ENCODE measurements around the gene KRTAP5-1.
A peak's percentile ranks its signal among the peaks of the same experiment; 100 is the strongest.

Gene KRTAP5-1

DNA sequence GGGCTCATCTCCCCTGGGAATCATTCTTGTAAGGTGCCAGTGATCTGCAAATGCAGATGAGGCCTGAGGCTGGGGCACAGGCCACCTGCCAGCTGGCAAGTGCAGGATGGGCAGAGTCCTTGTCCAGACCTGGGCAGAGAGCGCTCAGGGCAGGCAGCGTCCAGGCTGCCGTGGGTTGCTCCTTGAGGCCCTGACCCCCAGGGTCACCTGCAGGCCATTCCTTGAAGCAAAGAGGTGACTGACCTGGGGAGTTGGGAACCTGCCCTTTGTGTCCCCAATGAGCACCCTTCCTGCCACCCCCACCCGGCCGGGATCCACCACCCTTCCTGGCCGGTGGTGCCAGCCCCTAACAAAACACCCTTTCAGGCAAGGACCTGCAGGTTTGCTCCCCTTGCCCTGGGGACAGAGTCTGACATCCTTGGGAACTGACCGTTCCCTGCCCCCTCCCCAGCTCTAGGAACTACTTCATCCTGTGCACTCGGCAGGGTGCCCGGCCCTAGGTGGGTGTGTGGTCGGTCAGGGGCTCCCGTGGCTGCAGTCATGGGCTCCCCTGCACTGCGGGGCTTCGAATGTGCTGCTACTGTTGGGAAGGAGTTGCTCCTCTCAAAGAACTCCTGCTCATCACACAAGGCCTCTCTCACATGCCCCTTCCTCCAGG lies 41.3 kb downstream of the KRTAP5-1 start:
- H3K27me3 ChIP-seq (ENCODE audit: insufficient read depth, low read length): peaks cover 35% of the 10 kb centered on the region
- H3K27ac ChIP-seq (ENCODE audit: low read depth, low read length): no peak overlapping the region
- H2AFZ ChIP-seq (ENCODE audit: insufficient read depth, low read length, poor library complexity): no peak overlapping the region
- no peak overlapping the region for H2BK12ac ChIP-seq (ENCODE audit: low read length)
- peaks cover 6 to 12% of the 10 kb centered on the region in 2 experiments for H3K4me1 ChIP-seq (ENCODE audit: control insufficient read depth in 1 of 2, insufficient read depth in 2 of 2, low read length in 2 of 2)
- H3K9ac ChIP-seq (ENCODE audit: low read length): no peak overlapping the region
- no peak overlapping the region for H4K12ac ChIP-seq (ENCODE audit: low read depth, low read length)
- no peak overlapping the region for H3K14ac ChIP-seq (ENCODE audit: low read length)
- H3K4ac ChIP-seq (ENCODE audit: low read depth, low read length): no peak overlapping the region
- H2BK120ac ChIP-seq (ENCODE audit: insufficient read depth, low read length, poor library complexity): no peak overlapping the region
- H3K4me3 ChIP-seq (ENCODE audit: low read depth, low read length): no peak overlapping the region
- H3K18ac ChIP-seq (ENCODE audit: low read length): no peak overlapping the region
- WGBS (ENCODE audit: extremely low coverage, insufficient coverage, insufficient read length): no CpG with 5 or more reads among the region's 13 CpGs
- no peaks in the 10 kb centered on the region for H3K79me2 ChIP-seq (ENCODE audit: control insufficient read depth, insufficient read depth, low read length, poor library complexity)
- H3K79me1 ChIP-seq (ENCODE audit: low read length): no peaks in the 10 kb centered on the region
- H3K9me3 ChIP-seq (ENCODE audit: insufficient read depth, low read depth, low read length): peaks cover 7% of the 10 kb centered on the region
- no peak overlapping the region for H3K23ac ChIP-seq (ENCODE audit: low read length)
- no peak overlapping the region for H2BK5ac ChIP-seq (ENCODE audit: low read depth, low read length, poor library complexity)
- H2AK5ac ChIP-seq (ENCODE audit: low read length): no peak overlapping the region
- no peak overlapping the region for H3K4me2 ChIP-seq (ENCODE audit: low read length)
- no peak for DNase-seq
- H4K91ac ChIP-seq (ENCODE audit: low read depth, low read length): no peak overlapping the region
- no peak overlapping the region for H4K8ac ChIP-seq (ENCODE audit: low read depth, low read length)
- no peaks in the 10 kb centered on the region for H3K36me3 ChIP-seq (ENCODE audit: control insufficient read depth in 1 of 2, insufficient read depth in 2 of 2, low read length in 2 of 2)

GRCh38 chr11:1542267-1542666 lies 42.8 kb downstream of the KRTAP5-1 start:
- no peaks in the 10 kb centered on the region for H3K36me3 ChIP-seq (ENCODE audit: control insufficient read depth in 1 of 2, insufficient read depth in 2 of 2, low read length in 2 of 2)
- peaks cover 6 to 11% of the 10 kb centered on the region in 2 experiments for H3K4me1 ChIP-seq (ENCODE audit: control insufficient read depth in 1 of 2, insufficient read depth in 2 of 2, low read length in 2 of 2)
- H2BK120ac ChIP-seq (ENCODE audit: insufficient read depth, low read length, poor library complexity): no peak overlapping the region
- WGBS (ENCODE audit: extremely low coverage, insufficient coverage, insufficient read length): no CpG with 5 or more reads among the region's 10 CpGs
- no peak overlapping the region for H4K91ac ChIP-seq (ENCODE audit: low read depth, low read length)
- peak in 1 of 2 donors; percentile 36 for DNase-seq
- H3K4ac ChIP-seq (ENCODE audit: low read depth, low read length): no peak overlapping the region
- H3K18ac ChIP-seq (ENCODE audit: low read length): no peak overlapping the region
- H2AK5ac ChIP-seq (ENCODE audit: low read length): no peak overlapping the region
- no peak overlapping the region for H3K4me3 ChIP-seq (ENCODE audit: low read depth, low read length)
- no peak overlapping the region for H2AFZ ChIP-seq (ENCODE audit: insufficient read depth, low read length, poor library complexity)
- peaks cover 5% of the 10 kb centered on the region for H3K9me3 ChIP-seq (ENCODE audit: insufficient read depth, low read depth, low read length)
- no peaks in the 10 kb centered on the region for H3K79me1 ChIP-seq (ENCODE audit: low read length)
- no peak overlapping the region for H2BK5ac ChIP-seq (ENCODE audit: low read depth, low read length, poor library complexity)
- H3K23ac ChIP-seq (ENCODE audit: low read length): no peak overlapping the region
- H4K12ac ChIP-seq (ENCODE audit: low read depth, low read length): no peak overlapping the region
- no peak overlapping the region for H3K9ac ChIP-seq (ENCODE audit: low read length)
- H4K8ac ChIP-seq (ENCODE audit: low read depth, low read length): no peak overlapping the region
- no peaks in the 10 kb centered on the region for H3K79me2 ChIP-seq (ENCODE audit: control insufficient read depth, insufficient read depth, low read length, poor library complexity)
- H3K27ac ChIP-seq (ENCODE audit: low read depth, low read length): no peak overlapping the region
- H3K27me3 ChIP-seq (ENCODE audit: insufficient read depth, low read length): peaks cover 27% of the 10 kb centered on the region
- no peak overlapping the region for H3K14ac ChIP-seq (ENCODE audit: low read length)
- no peak overlapping the region for H2BK12ac ChIP-seq (ENCODE audit: low read length)
- H3K4me2 ChIP-seq (ENCODE audit: low read length): no peak overlapping the region

GRCh38 chr11:1541474-1542204 lies 43.4 kb downstream of the KRTAP5-1 start:
- Histone ChIP-seq H3K14ac (ENCODE audit: low read length) (no peak overlapping the region), H3K27me3 (ENCODE audit: insufficient read depth, low read length) (peaks cover 21% of the 10 kb centered on the region), H4K8ac (ENCODE audit: low read depth, low read length) (no peak overlapping the region), H3K4me2 (ENCODE audit: low read length) (no peak overlapping the region), H3K4me1 (ENCODE audit: control insufficient read depth in 1 of 2, insufficient read depth in 2 of 2, low read length in 2 of 2) (peaks cover 0 to 4% of the 10 kb centered on the region in 2 experiments), H3K9me3 (ENCODE audit: insufficient read depth, low read depth, low read length) (peaks cover 3% of the 10 kb centered on the region), H3K23ac (ENCODE audit: low read length) (no peak overlapping the region), H3K79me2 (ENCODE audit: control insufficient read depth, insufficient read depth, low read length, poor library complexity) (no peaks in the 10 kb centered on the region), H2AFZ (ENCODE audit: insufficient read depth, low read length, poor library complexity) (no peak overlapping the region), H3K18ac (ENCODE audit: low read length) (no peak overlapping the region), H3K4me3 (ENCODE audit: low read depth, low read length) (peak overlapping the region; percentile 18), H2AK5ac (ENCODE audit: low read length) (no peak overlapping the region), H4K12ac (ENCODE audit: low read depth, low read length) (no peak overlapping the region), H3K27ac (ENCODE audit: low read depth, low read length) (no peak overlapping the region), H2BK12ac (ENCODE audit: low read length) (no peak overlapping the region), H2BK120ac (ENCODE audit: insufficient read depth, low read length, poor library complexity) (no peak overlapping the region), H3K9ac (ENCODE audit: low read length) (no peak overlapping the region), H4K91ac (ENCODE audit: low read depth, low read length) (no peak overlapping the region), H2BK5ac (ENCODE audit: low read depth, low read length, poor library complexity) (no peak overlapping the region), H3K79me1 (ENCODE audit: low read length) (no peaks in the 10 kb centered on the region), H3K4ac (ENCODE audit: low read depth, low read length) (no peak overlapping the region), H3K36me3 (ENCODE audit: control insufficient read depth in 1 of 2, insufficient read depth in 2 of 2, low read length in 2 of 2) (no peaks in the 10 kb centered on the region)
- WGBS (ENCODE audit: extremely low coverage, insufficient coverage, insufficient read length): no CpG with 5 or more reads among the region's 22 CpGs
- DNase-seq: no peak

GRCh38 chr11:1540074-1540473 lies 45.0 kb downstream of the KRTAP5-1 start:
- Histone ChIP-seq H4K91ac (ENCODE audit: low read depth, low read length) (no peak overlapping the region), H3K4me3 (ENCODE audit: low read depth, low read length) (no peak overlapping the region), H2AK5ac (ENCODE audit: low read length) (no peak overlapping the region), H3K18ac (ENCODE audit: low read length) (no peak overlapping the region), H3K9me3 (ENCODE audit: insufficient read depth, low read depth, low read length) (no peaks in the 10 kb centered on the region), H3K27me3 (ENCODE audit: insufficient read depth, low read length) (peaks cover 9% of the 10 kb centered on the region), H2BK12ac (ENCODE audit: low read length) (no peak overlapping the region), H3K14ac (ENCODE audit: low read length) (no peak overlapping the region), H2AFZ (ENCODE audit: insufficient read depth, low read length, poor library complexity) (no peak overlapping the region), H3K36me3 (ENCODE audit: control insufficient read depth in 1 of 2, insufficient read depth in 2 of 2, low read length in 2 of 2) (peaks cover 0 to 4% of the 10 kb centered on the region in 2 experiments), H3K23ac (ENCODE audit: low read length) (no peak overlapping the region), H2BK5ac (ENCODE audit: low read depth, low read length, poor library complexity) (no peak overlapping the region), H4K8ac (ENCODE audit: low read depth, low read length) (no peak overlapping the region), H3K4ac (ENCODE audit: low read depth, low read length) (no peak overlapping the region), H2BK120ac (ENCODE audit: insufficient read depth, low read length, poor library complexity) (no peak overlapping the region), H3K79me2 (ENCODE audit: control insufficient read depth, insufficient read depth, low read length, poor library complexity) (no peaks in the 10 kb centered on the region), H3K4me2 (ENCODE audit: low read length) (no peak overlapping the region), H3K9ac (ENCODE audit: low read length) (no peak overlapping the region), H4K12ac (ENCODE audit: low read depth, low read length) (no peak overlapping the region), H3K27ac (ENCODE audit: low read depth, low read length) (no peak overlapping the region), H3K79me1 (ENCODE audit: low read length) (no peaks in the 10 kb centered on the region), H3K4me1 (ENCODE audit: control insufficient read depth in 1 of 2, insufficient read depth in 2 of 2, low read length in 2 of 2) (peaks cover 3% of the 10 kb centered on the region in 2 experiments)
- no CpG with 5 or more reads among the region's 6 CpGs for whole genome bisulfite sequencing (ENCODE audit: extremely low coverage, insufficient coverage, insufficient read length)
- DNase-seq: no peak

All from trophoblast cell (in vitro differentiated cells and primary cell).